HG03175 (cell line): ENCODE data around the gene MRPL4.

Experiments
- ATAC-seq: cut with Tn5 transposase; IDR thresholded peaks from one replicate; pipeline ENCODE4 v1.9.1; 2021; ENCODE audit warnings: mild to moderate bottlenecking, moderate library complexity; ENCODE audit not compliant: unreplicated experiment

MRPL4 gene

DNA sequence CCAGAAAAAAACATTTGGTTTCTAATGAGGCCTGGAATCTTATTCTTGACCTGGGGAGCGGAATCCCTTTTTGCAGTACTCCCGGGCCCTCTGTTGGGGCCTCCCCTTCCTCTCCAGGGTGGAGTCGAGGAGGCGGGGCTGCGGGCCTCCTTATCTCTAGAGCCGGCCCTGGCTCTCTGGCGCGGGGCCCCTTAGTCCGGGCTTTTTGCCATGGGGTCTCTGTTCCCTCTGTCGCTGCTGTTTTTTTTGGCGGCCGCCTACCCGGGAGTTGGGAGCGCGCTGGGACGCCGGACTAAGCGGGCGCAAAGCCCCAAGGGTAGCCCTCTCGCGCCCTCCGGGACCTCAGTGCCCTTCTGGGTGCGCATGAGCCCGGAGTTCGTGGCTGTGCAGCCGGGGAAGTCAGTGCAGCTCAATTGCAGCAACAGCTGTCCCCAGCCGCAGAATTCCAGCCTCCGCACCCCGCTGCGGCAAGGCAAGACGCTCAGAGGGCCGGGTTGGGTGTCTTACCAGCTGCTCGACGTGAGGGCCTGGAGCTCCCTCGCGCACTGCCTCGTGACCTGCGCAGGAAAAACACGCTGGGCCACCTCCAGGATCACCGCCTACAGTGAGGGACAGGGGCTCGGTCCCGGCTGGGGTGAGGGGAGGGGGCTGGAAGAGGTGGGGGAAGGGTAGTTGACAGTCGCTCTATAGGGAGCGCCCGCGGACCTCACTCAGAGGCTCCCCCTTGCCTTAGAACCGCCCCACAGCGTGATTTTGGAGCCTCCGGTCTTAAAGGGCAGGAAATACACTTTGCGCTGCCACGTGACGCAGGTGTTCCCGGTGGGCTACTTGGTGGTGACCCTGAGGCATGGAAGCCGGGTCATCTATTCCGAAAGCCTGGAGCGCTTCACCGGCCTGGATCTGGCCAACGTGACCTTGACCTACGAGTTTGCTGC is 35.1 kb downstream of the MRPL4 start, which contains the start of gene ICAM4:
ICAM4 (plus strand) TSS at position 153 of the 935 bp plus-strand sequence; CDS start at position 211, 58 bp downstream.
- ATAC-seq: no peak

DNA sequence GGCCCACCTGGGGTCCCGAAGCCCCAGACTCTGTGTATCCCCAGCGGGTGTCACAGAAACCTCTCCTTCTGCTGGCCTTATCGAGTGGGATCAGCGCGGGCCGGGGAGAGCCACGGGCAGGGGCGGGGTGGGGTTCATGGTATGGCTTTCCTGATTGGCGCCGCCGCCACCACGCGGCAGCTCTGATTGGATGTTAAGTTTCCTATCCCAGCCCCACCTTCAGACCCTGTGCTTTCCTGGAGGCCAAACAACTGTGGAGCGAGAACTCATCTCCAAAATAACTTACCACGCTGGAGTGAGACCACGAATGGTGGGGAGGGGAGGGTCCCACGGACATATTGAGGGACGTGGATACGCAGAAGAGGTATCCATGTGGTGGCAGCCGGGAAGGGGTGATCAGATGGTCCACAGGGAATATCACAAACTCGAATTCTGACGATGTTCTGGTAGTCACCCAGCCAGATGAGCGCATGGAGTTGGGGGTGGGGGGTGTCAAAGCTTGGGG is 36.7 kb downstream of the MRPL4 start:
- ATAC-seq: no peak

DNA sequence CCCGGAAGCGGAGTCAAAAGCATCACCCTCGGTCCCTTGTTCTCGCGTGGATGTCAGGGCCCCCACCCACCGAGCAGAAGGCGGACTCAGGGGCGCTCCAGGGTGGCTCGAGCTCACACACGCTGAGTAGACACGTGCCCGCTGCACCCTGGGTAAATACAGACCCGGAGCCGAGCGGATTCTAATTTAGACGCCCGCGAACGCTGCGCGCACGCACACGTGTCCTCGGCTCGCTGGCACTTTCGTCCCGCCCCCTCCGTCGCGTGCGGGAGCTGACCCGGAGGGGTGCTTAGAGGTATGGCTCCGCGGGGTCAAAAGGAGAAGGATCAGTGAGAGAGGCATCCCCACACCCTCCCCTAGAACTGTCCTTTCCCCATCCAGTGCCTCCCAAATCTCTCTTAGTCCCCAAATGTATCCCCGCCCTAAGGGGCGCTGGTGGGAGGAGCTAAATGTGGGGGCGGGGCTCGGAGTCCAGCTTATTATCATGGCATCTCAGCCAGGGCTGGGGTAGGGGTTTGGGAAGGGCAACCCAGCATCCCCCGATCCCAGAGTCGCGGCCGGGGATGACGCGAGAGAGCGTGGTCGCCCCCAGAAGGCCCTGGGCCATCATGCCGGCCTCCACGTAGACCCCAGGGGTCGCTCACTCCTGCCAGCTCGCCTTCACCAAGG is 37.3 kb downstream of the MRPL4 start:
- ATAC-seq: no peak

DNA sequence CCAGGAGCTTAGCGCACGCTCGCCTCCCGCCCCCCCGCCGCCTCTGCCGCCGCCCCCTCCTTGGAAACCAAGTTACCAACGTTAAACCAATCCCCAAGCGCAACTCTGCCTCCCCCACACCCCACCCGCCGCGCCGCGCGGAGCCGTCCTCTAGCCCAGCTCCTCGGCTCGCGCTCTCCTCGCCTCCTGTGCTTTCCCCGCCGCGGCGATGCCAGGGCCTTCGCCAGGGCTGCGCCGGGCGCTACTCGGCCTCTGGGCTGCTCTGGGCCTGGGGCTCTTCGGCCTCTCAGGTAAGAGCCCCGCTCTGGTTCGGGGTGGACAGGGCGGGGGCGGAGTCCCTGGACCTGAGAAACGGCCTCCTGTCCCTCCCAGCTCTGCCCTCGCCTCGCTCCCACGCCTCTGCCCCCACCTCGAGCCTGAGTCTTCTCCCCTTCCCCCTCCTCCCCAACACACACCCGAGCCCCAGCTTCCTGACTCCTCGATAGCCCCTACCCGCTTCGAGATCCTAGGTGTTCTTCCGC is 37.9 kb downstream of the MRPL4 start, which contains the start of gene ICAM5:
ICAM5 (plus strand) TSS at position 117 of the 521 bp plus-strand sequence; CDS start at position 209, 92 bp downstream.
- no peak for ATAC-seq

DNA sequence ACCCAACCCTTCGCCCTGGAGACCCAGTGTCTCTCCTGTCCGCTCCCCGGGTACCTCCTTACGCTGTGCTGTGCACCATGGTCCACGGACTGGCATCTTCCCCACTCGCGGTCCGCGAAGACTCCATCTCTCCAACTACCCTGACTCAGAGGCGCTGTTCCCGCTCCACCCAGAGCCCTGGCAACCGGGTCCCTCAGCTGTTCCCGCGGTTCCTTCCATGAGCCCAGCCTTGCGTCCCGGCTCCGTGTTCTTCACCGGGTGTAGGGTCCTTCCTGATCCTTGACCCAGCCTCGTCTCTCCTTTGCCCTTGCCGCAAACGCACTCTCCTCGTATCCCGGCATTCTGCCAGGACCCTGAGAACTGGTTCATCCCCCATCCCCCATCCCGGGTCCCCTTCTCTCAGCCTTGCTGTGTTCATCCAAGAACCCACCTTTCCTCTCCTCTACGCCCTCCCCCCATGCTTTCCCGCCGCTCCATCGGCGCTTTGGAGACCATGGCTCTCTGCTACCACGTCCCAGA is 38.4 kb downstream of the MRPL4 start:
- no peak for ATAC-seq

DNA sequence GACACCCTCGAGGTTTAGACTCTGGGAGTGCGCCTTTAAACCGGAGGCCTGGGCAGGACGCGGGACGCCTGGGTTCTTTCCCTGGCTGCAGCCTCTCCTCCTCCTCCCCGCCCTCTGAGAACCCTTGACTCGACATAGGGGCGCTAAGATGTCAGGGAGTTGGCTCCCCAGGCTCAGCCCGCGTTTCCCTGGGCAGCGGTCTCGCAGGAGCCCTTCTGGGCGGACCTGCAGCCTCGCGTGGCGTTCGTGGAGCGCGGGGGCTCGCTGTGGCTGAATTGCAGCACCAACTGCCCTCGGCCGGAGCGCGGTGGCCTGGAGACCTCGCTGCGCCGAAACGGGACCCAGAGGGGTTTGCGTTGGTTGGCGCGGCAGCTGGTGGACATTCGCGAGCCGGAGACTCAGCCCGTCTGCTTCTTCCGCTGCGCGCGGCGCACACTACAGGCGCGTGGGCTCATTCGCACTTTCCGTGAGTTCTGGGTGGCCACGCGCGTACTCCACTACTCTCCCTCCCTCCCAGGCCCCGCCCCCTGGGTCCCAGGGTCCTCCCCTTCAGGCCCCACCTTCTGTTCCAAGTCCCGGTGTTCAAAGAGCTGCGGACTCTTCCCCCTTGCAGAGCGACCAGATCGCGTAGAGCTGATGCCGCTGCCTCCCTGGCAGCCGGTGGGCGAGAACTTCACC is 39.0 kb downstream of the MRPL4 start:
- no peak for ATAC-seq

DNA sequence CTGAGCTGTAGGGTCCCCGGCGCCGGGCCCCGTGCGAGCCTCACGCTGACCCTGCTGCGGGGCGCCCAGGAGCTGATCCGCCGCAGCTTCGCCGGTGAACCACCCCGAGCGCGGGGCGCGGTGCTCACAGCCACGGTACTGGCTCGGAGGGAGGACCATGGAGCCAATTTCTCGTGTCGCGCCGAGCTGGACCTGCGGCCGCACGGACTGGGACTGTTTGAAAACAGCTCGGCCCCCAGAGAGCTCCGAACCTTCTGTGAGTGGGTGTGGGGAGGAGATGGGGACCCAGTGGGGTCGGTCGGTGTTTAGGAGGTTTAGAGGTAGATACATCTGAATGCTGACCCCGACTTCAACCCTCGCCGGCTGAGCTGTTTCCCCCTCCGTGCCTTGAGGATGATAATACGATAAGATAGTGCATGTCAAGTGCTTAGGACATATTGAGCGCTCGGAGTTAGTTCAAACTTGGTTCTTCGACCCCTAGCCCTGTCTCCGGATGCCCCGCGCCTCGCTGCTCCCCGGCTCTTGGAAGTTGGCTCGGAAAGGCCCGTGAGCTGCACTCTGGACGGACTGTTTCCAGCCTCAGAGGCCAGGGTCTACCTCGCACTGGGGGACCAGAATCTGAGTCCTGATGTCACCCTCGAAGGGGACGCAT is 39.7 kb downstream of the MRPL4 start:
- no peak for ATAC-seq

DNA sequence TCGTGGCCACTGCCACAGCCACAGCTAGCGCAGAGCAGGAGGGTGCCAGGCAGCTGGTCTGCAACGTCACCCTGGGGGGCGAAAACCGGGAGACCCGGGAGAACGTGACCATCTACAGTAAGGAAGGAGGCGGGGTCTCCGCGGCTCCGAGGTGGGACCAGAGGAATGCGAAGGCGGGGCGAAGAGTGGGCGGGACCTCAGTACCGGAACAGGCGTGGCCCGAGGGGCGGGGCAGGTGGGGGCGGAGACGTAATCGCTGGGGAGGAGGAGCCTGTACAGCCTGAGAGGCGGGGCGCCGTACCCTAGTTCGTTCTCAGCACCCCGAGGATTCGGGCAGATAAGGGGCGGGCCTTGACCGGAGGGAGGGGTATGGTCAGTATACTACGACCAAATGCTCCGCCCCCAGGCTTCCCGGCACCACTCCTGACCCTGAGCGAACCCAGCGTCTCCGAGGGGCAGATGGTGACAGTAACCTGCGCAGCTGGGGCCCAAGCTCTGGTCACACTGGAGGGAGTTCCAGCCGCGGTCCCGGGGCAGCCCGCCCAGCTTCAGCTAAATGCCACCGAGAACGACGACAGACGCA is 40.3 kb downstream of the MRPL4 start:
- no peak for ATAC-seq

DNA sequence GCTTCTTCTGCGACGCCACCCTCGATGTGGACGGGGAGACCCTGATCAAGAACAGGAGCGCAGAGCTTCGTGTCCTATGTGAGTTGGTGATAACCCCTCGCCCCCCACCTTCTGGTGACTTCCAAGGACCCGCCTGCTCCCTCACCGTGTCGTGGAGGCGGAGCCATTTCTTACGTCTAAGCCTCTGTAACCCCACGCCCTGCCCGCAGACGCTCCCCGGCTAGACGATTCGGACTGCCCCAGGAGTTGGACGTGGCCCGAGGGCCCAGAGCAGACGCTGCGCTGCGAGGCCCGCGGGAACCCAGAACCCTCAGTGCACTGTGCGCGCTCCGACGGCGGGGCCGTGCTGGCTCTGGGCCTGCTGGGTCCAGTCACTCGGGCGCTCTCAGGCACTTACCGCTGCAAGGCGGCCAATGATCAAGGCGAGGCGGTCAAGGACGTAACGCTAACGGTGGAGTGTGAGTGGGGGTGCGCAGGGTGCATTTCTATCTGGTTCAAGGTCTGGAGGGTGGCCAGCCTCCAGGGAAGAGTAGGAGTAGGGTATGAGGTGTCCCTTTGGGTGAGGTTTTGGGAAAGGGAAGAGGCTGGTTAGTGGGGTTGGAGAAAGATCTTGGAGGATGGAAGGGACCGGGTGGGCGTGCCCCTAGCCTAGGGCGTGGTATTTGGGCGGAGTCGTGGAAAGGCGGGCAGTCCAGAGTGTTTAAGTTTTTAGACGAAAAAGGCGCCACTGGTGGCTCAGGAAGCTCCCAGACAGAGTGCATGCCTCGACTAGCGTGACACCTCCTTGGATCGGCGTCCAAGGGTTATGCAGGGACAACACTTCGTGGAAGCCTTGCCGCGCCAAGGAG is 41.0 kb downstream of the MRPL4 start:
- no peak for ATAC-seq

DNA sequence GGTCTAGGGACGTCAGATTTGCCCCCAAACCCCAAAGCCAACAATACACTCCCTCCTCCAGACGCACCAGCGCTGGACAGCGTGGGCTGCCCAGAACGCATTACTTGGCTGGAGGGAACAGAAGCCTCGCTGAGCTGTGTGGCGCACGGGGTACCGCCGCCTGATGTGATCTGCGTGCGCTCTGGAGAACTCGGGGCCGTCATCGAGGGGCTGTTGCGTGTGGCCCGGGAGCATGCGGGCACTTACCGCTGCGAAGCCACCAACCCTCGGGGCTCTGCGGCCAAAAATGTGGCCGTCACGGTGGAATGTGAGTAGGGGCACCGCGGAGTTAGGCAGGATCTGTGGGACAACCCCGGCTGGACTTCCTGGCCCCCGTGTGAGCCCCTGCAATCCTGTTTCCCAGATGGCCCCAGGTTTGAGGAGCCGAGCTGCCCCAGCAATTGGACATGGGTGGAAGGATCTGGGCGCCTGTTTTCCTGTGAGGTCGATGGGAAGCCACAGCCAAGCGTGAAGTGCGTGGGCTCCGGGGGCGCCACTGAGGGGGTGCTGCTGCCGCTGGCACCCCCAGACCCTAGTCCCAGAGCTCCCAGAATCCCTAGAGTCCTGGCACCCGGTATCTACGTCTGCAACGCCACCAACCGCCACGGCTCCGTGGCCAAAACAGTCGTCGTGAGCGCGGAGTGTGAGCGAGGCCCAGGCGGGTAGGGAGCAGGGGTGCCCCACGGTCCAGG is 41.8 kb downstream of the MRPL4 start:
- no peak for ATAC-seq

DNA sequence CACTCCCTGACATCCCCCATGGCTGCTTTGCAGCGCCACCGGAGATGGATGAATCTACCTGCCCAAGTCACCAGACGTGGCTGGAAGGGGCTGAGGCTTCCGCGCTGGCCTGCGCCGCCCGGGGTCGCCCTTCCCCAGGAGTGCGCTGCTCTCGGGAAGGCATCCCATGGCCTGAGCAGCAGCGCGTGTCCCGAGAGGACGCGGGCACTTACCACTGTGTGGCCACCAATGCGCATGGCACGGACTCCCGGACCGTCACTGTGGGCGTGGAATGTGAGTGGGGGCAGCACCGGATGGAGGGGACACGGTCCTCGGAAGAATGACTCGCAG is 42.3 kb downstream of the MRPL4 start:
- no peak for ATAC-seq

DNA sequence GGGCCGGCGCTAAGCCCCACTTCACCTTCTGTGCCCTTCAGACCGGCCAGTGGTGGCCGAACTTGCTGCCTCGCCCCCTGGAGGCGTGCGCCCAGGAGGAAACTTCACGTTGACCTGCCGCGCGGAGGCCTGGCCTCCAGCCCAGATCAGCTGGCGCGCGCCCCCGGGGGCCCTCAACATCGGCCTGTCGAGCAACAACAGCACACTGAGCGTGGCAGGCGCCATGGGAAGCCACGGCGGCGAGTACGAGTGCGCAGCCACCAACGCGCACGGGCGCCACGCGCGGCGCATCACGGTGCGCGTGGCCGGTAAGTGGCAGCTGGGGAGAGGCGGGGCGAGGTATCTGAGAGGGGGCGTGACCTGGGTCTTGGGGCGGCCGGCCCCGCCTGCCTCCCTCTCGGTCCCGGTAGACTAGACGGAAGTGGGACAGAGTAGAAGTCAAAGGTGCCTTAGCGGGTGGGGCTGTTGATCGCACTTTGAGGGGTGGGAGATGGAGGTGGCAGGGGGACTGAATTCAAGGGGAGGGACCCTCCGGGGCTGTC is 43.4 kb downstream of the MRPL4 start:
- no peak for ATAC-seq

DNA sequence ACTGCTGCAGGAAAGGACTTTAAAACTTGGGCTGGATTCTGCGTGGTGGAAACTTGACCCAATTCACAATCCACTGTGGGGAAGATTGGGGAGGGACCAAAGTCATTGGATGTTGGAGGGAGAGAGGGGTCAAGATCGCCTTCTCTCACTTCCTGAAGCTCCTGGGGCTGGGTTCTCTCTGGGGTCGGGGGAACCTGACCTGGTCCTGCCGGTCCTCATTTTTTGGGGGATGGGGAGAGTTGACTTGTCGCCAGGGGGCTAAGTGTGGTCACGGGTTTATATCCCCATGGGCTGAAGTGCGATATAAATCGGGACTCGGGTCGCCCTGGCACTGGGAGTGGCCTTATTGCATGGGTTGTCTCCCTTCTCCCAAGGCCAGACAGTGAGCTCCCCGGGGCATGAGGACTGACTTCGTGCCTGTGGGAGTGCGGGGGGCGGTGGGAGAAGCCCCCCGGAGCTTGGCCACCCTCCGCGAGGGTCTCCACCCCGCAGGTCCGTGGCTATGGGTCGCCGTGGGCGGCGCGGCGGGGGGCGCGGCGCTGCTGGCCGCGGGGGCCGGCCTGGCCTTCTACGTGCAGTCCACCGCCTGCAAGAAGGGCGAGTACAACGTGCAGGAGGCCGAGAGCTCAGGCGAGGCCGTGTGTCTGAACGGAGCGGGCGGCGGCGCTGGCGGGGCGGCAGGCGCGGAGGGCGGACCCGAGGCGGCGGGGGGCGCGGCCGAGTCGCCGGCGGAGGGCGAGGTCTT is 44.0 kb downstream of the MRPL4 start:
- ATAC-seq: no peak

DNA sequence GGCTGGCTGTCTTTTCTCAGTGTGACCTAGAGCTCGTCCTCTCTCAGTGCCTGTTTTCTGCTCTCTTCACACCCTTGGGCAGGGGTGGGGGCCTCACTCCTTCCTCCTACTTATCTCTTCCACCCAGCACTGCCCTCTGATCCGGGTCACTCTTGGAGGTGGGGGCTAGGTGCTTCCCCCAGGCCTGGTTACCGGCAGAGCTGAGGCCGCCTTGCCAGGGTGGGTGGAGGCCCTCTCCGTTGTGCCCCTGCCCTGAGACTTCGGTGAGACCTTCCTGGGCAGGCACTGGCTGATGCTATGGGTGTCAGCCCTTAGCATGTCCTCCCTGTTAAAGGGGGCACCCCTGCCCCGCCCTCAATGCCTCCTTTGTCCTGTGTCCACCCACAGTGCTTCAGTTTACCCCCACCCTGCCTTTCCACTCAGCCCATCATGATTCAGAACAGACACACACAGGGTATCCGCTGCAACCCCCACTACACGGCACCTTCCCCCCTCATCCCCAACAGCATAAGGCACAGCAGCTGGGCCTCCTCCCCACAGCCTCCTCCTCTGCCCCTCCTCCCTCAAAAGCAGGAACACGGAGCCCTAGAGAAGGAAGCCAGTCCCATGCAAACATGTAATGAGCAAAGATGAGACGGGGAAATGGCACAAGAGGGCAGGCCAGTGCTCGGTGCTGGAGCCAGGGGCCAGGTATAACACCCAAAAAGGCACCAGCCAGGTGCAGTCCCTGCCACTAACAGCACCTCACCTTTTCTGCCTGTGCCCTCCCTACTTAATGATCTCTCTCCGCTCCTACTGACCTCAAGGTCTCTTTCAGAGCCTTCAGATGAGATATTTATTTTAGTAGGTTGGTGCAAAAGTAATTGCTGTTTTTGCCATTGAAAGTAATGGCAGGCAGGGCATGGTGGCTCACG is 47.8 kb downstream of the MRPL4 start:
- no peak for ATAC-seq

DNA sequence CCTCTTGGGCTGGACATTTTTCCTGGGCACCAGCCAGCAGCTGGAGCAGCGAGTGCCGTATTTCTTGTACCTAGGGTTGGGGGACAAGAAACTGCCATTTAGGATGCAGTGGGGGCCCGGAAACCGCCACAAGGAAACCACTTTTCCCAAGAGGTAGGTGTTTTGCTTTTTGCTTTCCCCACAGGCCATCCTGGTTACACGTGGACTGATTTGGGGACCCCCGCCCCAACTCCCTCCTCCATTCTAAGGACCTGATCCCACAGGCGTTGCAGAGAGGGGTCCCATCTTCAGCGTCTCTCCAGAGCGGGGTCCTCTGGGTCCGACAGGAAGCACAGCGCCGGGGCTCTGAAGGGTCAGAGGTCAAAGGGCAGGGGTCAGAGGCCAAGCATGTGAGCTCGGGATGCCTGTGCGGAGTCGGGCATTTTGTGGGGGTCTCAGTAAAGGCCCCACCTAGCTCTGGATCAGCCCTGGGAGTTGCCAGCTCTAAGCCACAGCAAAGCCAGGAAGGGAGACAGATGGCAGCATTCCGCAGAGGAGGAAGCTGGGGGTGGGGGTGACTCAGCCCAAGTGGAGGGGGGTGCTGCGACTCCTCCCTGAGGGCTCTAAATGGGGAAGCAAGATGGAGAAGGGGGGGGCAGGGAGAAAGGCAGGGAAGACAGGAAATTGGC is 53.3 kb downstream of the MRPL4 start:
- no peak for ATAC-seq

DNA sequence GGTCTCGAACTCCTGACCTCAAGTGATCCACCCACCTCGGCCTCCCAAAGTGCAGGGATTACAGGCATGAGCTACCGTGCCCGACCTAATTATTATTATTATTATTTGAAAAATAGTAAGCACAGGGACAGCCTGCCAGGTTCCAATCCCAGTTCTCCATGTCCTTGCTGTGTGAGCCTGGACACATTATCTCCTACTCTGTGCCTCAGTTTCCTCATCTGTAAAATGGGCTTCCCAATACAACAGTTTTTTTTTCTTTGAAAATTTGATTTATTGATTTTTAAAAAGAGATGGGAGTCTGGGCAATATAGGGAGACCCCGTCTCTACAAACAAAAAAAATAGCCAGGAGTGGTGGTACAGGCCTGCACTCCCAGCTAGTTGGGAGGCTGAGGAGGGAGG is 54.3 kb downstream of the MRPL4 start:
- no peak for ATAC-seq
